ENCODE results near the gene HNRNPC.

Gene HNRNPC

DNA sequence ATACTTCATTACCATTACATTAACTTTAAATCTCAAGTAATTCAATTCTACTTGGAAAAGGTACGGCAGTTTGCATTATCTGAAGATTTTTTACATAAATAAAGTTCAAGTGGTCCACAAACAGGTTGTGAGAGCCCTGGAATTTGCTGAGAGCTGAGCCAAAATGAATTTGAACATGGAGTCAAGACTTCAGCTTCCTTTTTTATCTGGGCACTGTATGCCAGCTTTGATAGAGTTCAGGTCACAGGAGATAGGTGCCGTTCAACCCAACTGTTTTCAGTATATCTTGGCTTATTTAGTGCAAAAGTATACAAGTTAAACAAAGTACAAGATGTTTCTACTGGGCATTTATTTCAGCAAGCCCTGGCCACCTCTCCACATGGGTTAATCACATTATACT, 28.8 kb downstream of the HNRNPC start:
- H3K79me2 ChIP-seq (ENCODE audit: control insufficient read depth, insufficient read depth, low read length), result peaks cover 84% of the 10 kb centered on the region
- H3K4ac ChIP-seq (ENCODE audit: low read depth, low read length), result no peak overlapping the region
- H3K4me2 ChIP-seq (ENCODE audit: low read length), result no peak overlapping the region
- H4K5ac ChIP-seq (ENCODE audit: low read length), result no peak overlapping the region
- H3K23ac ChIP-seq (ENCODE audit: low read length), result no peak overlapping the region
- DNase-seq, result no peak
- WGBS (ENCODE audit: extremely low coverage, insufficient coverage, low lambda C conversion rate), result no CpG with 5 or more reads among the region's 2 CpGs
- peak overlapping the region; percentile 76 for H4K8ac ChIP-seq (ENCODE audit: low read depth, low read length)
- peaks cover 2% of the 10 kb centered on the region for H3K36me3 ChIP-seq (ENCODE audit: control insufficient read depth, insufficient read depth, low read length)
- H3K4me3 ChIP-seq (ENCODE audit: low read length), result no peak overlapping the region
- no peak overlapping the region for H3K27ac ChIP-seq (ENCODE audit: low read depth, low read length)
- H3K9ac ChIP-seq (ENCODE audit: low read length), result no peak overlapping the region
- H3K18ac ChIP-seq (ENCODE audit: low read length), result no peak overlapping the region
- H2BK15ac ChIP-seq (replicated peaks; ENCODE audit: low read depth), result no peak overlapping the region
- H3K27me3 ChIP-seq (ENCODE audit: insufficient read depth, low read length, poor library complexity), result no peaks in the 10 kb centered on the region
- no peak overlapping the region for H3K56ac ChIP-seq (ENCODE audit: low read length)
- no peak overlapping the region for H2BK5ac ChIP-seq (ENCODE audit: low read length)
- no peaks in the 10 kb centered on the region for H3K4me1 ChIP-seq (ENCODE audit: control insufficient read depth, low read depth, low read length)
- H2BK120ac ChIP-seq (ENCODE audit: low read depth, low read length), result no peak overlapping the region
- H2AK5ac ChIP-seq (ENCODE audit: low read length), result no peak overlapping the region
- H3K79me1 ChIP-seq (ENCODE audit: low read length), result no peaks in the 10 kb centered on the region

DNA sequence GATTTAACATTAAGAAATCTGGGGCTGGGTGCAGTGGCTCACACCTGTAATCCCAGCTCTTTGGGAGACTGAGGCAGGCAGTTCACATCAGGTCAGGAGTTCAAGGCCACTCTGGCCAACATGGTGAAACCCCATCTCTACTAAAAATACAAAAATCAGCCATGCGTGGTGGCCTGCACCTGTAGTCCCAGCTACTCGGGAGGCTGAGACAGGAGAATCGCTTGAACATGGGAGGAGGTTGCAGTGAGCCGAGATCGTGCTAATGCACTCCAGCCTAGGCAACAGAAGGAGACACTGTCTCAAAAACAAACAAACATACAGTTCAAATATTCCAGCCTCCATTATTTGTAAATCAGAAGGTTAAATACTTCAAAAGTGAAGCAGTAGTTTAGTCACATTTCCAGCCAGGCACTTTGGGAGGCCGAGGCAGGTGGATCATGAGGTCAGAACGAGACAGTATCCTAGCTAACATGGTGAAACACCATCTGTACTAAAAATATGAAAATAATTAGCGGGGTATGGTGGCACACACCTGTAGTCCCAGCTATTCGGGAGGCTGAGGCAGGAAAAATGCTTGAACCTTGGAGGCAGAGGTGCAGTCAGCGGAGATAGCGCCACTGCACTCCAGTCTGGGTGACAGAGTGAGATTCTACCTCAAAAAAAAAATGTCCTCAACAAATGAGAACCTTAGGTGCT, 30.3 kb downstream of the HNRNPC start:
- H2BK15ac ChIP-seq (replicated peaks; ENCODE audit: low read depth), result no peak overlapping the region
- H3K4me2 ChIP-seq (ENCODE audit: low read length), result no peak overlapping the region
- no peaks in the 10 kb centered on the region for H3K4me1 ChIP-seq (ENCODE audit: control insufficient read depth, low read depth, low read length)
- no peak overlapping the region for H2BK120ac ChIP-seq (ENCODE audit: low read depth, low read length)
- H4K5ac ChIP-seq (ENCODE audit: low read length), result no peak overlapping the region
- no peak overlapping the region for H3K56ac ChIP-seq (ENCODE audit: low read length)
- WGBS (ENCODE audit: extremely low coverage, insufficient coverage, low lambda C conversion rate), result no CpG with 5 or more reads among the region's 11 CpGs
- H3K4ac ChIP-seq (ENCODE audit: low read depth, low read length), result no peak overlapping the region
- no peak overlapping the region for H3K9ac ChIP-seq (ENCODE audit: low read length)
- H3K27ac ChIP-seq (ENCODE audit: low read depth, low read length), result no peak overlapping the region
- H4K8ac ChIP-seq (ENCODE audit: low read depth, low read length), result no peak overlapping the region
- no peaks in the 10 kb centered on the region for H3K79me1 ChIP-seq (ENCODE audit: low read length)
- H3K27me3 ChIP-seq (ENCODE audit: insufficient read depth, low read length, poor library complexity), result no peaks in the 10 kb centered on the region
- H2AK5ac ChIP-seq (ENCODE audit: low read length), result no peak overlapping the region
- no peak overlapping the region for H3K18ac ChIP-seq (ENCODE audit: low read length)
- no peak for DNase-seq
- no peak overlapping the region for H3K23ac ChIP-seq (ENCODE audit: low read length)
- peaks cover 79% of the 10 kb centered on the region for H3K79me2 ChIP-seq (ENCODE audit: control insufficient read depth, insufficient read depth, low read length)
- no peak overlapping the region for H3K4me3 ChIP-seq (ENCODE audit: low read length)
- no peaks in the 10 kb centered on the region for H3K36me3 ChIP-seq (ENCODE audit: control insufficient read depth, insufficient read depth, low read length)
- no peak overlapping the region for H2BK5ac ChIP-seq (ENCODE audit: low read length)

DNA sequence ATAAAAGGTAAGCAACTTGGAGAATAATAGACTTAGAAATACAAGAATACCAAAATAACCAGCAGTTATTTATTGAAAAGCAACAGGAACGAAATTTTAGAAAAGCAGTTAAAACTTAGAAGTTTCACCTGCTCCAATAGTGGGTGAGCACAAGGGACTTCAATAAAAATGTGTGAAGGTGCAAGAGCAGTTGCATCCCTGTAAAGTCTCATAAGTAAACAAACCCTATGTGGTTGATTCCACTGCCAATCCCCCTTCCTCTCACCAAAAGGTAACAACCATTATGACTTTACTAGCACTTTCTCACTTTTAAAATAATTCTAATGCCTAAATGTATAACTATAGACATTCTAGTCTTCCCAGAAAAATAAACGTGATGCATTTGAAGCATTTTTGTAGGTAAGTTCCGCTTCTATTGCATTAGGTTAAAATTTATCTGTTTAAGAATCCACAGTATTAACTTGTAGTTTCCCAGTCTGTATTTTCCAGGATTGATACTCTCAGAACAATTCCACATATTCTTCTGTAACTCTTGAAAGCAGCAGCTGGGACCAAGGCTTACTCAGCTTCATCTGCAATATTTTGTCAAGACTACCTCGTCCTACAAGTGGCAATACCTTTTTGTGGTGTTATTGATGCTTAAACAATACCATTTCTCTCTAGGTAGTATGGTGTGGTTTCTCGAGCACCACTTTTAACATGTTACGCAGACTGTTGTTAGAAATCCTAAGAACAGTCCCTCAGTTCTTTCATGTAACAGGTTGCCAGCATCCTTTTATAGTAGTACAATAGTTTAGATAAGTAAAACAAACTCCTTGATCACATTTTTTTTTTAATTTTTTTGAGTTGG, 32.1 kb downstream of the HNRNPC start:
- H2BK5ac ChIP-seq (ENCODE audit: low read length), result no peak overlapping the region
- no peak overlapping the region for H3K9ac ChIP-seq (ENCODE audit: low read length)
- no CpG with 5 or more reads among the region's 6 CpGs for whole genome bisulfite sequencing (ENCODE audit: extremely low coverage, insufficient coverage, low lambda C conversion rate)
- H3K27ac ChIP-seq (ENCODE audit: low read depth, low read length), result no peak overlapping the region
- no peaks in the 10 kb centered on the region for H3K4me1 ChIP-seq (ENCODE audit: control insufficient read depth, low read depth, low read length)
- peaks cover 2% of the 10 kb centered on the region for H3K36me3 ChIP-seq (ENCODE audit: control insufficient read depth, insufficient read depth, low read length)
- no peak overlapping the region for H3K4me2 ChIP-seq (ENCODE audit: low read length)
- no peak overlapping the region for H4K8ac ChIP-seq (ENCODE audit: low read depth, low read length)
- H2BK15ac ChIP-seq (replicated peaks; ENCODE audit: low read depth), result no peak overlapping the region
- H2AK5ac ChIP-seq (ENCODE audit: low read length), result no peak overlapping the region
- H3K79me2 ChIP-seq (ENCODE audit: control insufficient read depth, insufficient read depth, low read length), result peaks cover 77% of the 10 kb centered on the region
- no peaks in the 10 kb centered on the region for H3K27me3 ChIP-seq (ENCODE audit: insufficient read depth, low read length, poor library complexity)
- no peaks in the 10 kb centered on the region for H3K79me1 ChIP-seq (ENCODE audit: low read length)
- no peak overlapping the region for H4K5ac ChIP-seq (ENCODE audit: low read length)
- no peak overlapping the region for H2BK120ac ChIP-seq (ENCODE audit: low read depth, low read length)
- H3K23ac ChIP-seq (ENCODE audit: low read length), result no peak overlapping the region
- H3K18ac ChIP-seq (ENCODE audit: low read length), result no peak overlapping the region
- H3K4me3 ChIP-seq (ENCODE audit: low read length), result no peak overlapping the region
- DNase-seq, result no peak
- no peak overlapping the region for H3K4ac ChIP-seq (ENCODE audit: low read depth, low read length)
- no peak overlapping the region for H3K56ac ChIP-seq (ENCODE audit: low read length)

DNA sequence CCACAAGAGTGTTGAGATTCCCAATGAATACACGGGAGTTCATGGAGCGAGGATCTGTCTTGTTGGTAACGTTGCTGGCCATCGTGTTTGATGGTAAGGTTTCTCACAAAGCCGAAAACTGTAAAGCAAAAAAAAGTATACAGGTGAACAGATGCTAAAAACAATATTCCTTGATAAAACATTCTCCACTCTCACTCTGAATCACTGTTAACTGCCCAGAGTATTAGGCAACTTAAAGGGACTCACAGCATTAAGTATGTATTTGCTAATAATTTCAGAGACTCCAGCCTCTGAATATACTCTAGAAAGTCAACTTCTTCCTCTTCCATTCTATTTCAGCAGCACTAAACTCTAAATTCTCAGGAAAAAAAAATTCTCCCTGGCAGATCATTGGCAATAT, 35.1 kb downstream of the HNRNPC start:
- WGBS (ENCODE audit: extremely low coverage, insufficient coverage, low lambda C conversion rate), result no CpG with 5 or more reads among the region's 5 CpGs
- Histone ChIP-seq H4K8ac (ENCODE audit: low read depth, low read length) (no peak overlapping the region), H2BK15ac (replicated peaks; ENCODE audit: low read depth) (no peak overlapping the region), H3K4me1 (ENCODE audit: control insufficient read depth, low read depth, low read length) (no peaks in the 10 kb centered on the region), H3K23ac (ENCODE audit: low read length) (no peak overlapping the region), H3K4me3 (ENCODE audit: low read length) (no peak overlapping the region), H4K5ac (ENCODE audit: low read length) (no peak overlapping the region), H2BK120ac (ENCODE audit: low read depth, low read length) (no peak overlapping the region), H3K18ac (ENCODE audit: low read length) (no peak overlapping the region), H2AK5ac (ENCODE audit: low read length) (no peak overlapping the region), H3K4ac (ENCODE audit: low read depth, low read length) (no peak overlapping the region), H3K79me2 (ENCODE audit: control insufficient read depth, insufficient read depth, low read length) (peaks cover 78% of the 10 kb centered on the region), H3K56ac (ENCODE audit: low read length) (no peak overlapping the region), H2BK5ac (ENCODE audit: low read length) (no peak overlapping the region), H3K4me2 (ENCODE audit: low read length) (no peak overlapping the region), H3K79me1 (ENCODE audit: low read length) (peaks cover 3% of the 10 kb centered on the region), H3K36me3 (ENCODE audit: control insufficient read depth, insufficient read depth, low read length) (peaks cover 8% of the 10 kb centered on the region), H3K27ac (ENCODE audit: low read depth, low read length) (no peak overlapping the region), H3K27me3 (ENCODE audit: insufficient read depth, low read length, poor library complexity) (no peaks in the 10 kb centered on the region), H3K9ac (ENCODE audit: low read length) (no peak overlapping the region)
- DNase-seq, result no peak

DNA sequence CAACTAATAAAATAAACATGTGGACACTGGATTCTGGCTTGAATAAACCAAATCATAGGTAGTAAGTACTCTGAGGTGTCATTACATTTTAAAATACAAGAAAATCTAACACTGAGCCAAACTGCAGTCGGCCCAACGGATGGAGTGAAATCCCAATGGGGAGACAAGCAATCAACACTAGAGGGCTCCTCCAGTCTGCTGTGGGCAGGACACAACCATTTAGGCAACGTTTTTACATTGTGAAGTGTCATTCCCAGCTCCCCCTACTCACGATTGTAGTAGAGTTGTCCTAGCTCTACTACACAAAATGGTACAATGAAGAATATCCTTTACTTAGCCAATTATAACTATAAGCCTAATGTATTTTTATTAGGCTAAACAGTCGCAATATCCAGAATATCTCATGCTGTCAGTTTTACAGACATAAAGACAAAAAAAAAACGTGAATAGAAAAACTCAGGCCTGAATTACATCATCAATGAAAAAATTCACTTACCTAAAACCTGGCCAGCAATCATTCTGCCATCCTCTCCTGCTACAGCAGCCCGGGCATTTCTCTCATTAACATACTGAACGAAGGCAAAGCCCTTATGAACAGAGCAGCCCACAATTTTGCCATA, 35.7 kb downstream of the HNRNPC start:
- Histone ChIP-seq H2AK5ac (ENCODE audit: low read length) (no peak overlapping the region), H3K56ac (ENCODE audit: low read length) (no peak overlapping the region), H2BK120ac (ENCODE audit: low read depth, low read length) (no peak overlapping the region), H3K4me3 (ENCODE audit: low read length) (no peak overlapping the region), H3K27me3 (ENCODE audit: insufficient read depth, low read length, poor library complexity) (no peaks in the 10 kb centered on the region), H4K8ac (ENCODE audit: low read depth, low read length) (no peak overlapping the region), H3K79me1 (ENCODE audit: low read length) (peaks cover 3% of the 10 kb centered on the region), H3K4me2 (ENCODE audit: low read length) (no peak overlapping the region), H3K9ac (ENCODE audit: low read length) (no peak overlapping the region), H3K18ac (ENCODE audit: low read length) (no peak overlapping the region), H2BK15ac (replicated peaks; ENCODE audit: low read depth) (no peak overlapping the region), H2BK5ac (ENCODE audit: low read length) (no peak overlapping the region), H3K27ac (ENCODE audit: low read depth, low read length) (no peak overlapping the region), H3K4me1 (ENCODE audit: control insufficient read depth, low read depth, low read length) (no peaks in the 10 kb centered on the region), H4K5ac (ENCODE audit: low read length) (no peak overlapping the region), H3K79me2 (ENCODE audit: control insufficient read depth, insufficient read depth, low read length) (peaks cover 76% of the 10 kb centered on the region), H3K4ac (ENCODE audit: low read depth, low read length) (no peak overlapping the region), H3K23ac (ENCODE audit: low read length) (no peak overlapping the region), H3K36me3 (ENCODE audit: control insufficient read depth, insufficient read depth, low read length) (peaks cover 8% of the 10 kb centered on the region)
- peak; percentile 76 for DNase-seq
- WGBS (ENCODE audit: extremely low coverage, insufficient coverage, low lambda C conversion rate), result no CpG with 5 or more reads among the region's 8 CpGs

Data from mesendoderm (in vitro differentiated cells).